ENCODE data around the gene THSD7B. TPM values are rescaled to one million over a fixed set of nuclear protein-coding genes. Genes with fewer than 3 reads are reported as not detected.

The THSD7B gene
- total and polyA plus RNA-seq, 2 of the 8 experiments (the other 6 are each of a cell fraction or from before 2014, with no cell fraction given), result 0.60 to 2.9 TPM

GRCh38 chr2:137154946-137155345, 389.6 kb downstream of the THSD7B start:
- no peaks in the 10 kb centered on the region for H3K9me3 ChIP-seq (ENCODE audit: insufficient read depth in 2 of 2, low read depth in 1 of 2, low read length in 1 of 2)
- DNase-seq (ENCODE audit: low read depth in 1 of 2, low spot score in 2 of 2) (no peak), FAIRE-seq (no peak)
- H4K20me1 ChIP-seq (replicated peaks in 1 of 2; ENCODE audit: control insufficient read depth in 1 of 2, insufficient read depth in 2 of 2, low read length in 2 of 2), result no peaks in the 10 kb centered on the region
- H3K4me2 ChIP-seq (ENCODE audit: insufficient read depth in 1 of 2, low read depth in 2 of 2, low read length in 2 of 2), result no peak overlapping the region
- H2BK120ac ChIP-seq (replicated peaks; ENCODE audit: low read depth, low read length), result no peak overlapping the region
- no peaks in the 10 kb centered on the region for H3K36me3 ChIP-seq (ENCODE audit: control insufficient read depth in 2 of 4, insufficient read depth in 4 of 4, low read length in 3 of 4)
- WGBS, 2 experiments (ENCODE audit: extremely low coverage in 1 of 2, insufficient coverage in 1 of 2, insufficient read length in 1 of 2, insufficient replicate concordance in 2 of 2, low coverage in 1 of 2, low lambda C conversion rate in 2 of 2, missing lambda C conversion rate in 1 of 2), result 96% methylated on average over 1 of the region's 1 CpG; no CpG with 5 or more reads in 1 of the 2 experiments
- no peak overlapping the region for H3K4me3 ChIP-seq (ENCODE audit: extremely low read depth in 1 of 4, insufficient read depth in 2 of 4, low read depth in 3 of 4, low read length in 4 of 4)
- H4K5ac ChIP-seq (ENCODE audit: insufficient read length, low read depth, low read length), result no peak overlapping the region
- H3K27me3 ChIP-seq (replicated peaks in 1 of 4; ENCODE audit: control insufficient read depth in 3 of 4, extremely low read depth in 1 of 4, insufficient read depth in 3 of 4, low read length in 3 of 4), result no peaks in the 10 kb centered on the region
- H2BK15ac ChIP-seq (ENCODE audit: low read length), result no peak overlapping the region
- H3K56ac ChIP-seq (replicated peaks; ENCODE audit: insufficient read length, low read depth, low read length), result no peak overlapping the region
- TF ChIP-seq KDM4A (IDR thresholded peaks at IDR 0.05; ENCODE audit: low read depth, low read length, severe bottlenecking) (no peak), FOSL1 (IDR thresholded peaks at IDR 0.05; ENCODE audit: insufficient read depth, low read depth, low read length) (no peak), SP1 (IDR thresholded peaks at IDR 0.05; ENCODE audit: low read depth, low read length) (no peak), POLR2AphosphoS5 (IDR thresholded peaks at IDR 0.05; ENCODE audit: low read depth, low read length) (no peak), BACH1 (IDR thresholded peaks at IDR 0.05; ENCODE audit: low read length) (no peak), TEAD4 (IDR thresholded peaks at IDR 0.05; ENCODE audit: low read depth, low read length) (no peak), SIRT6 (IDR thresholded peaks at IDR 0.05; ENCODE audit: low read length) (no peak), BCL11A (IDR thresholded peaks at IDR 0.05; ENCODE audit: low read depth in 2 of 2, low read length in 2 of 2) (no peak), ASH2L (IDR thresholded peaks at IDR 0.05; ENCODE audit: low read length) (no peak), PHF8 (conservative IDR thresholded peaks at IDR 0.05; ENCODE audit: low read depth, low read length) (no peak), EGR1 (IDR thresholded peaks at IDR 0.05; ENCODE audit: borderline replicate concordance, low read depth, low read length) (no peak), TAF1 (IDR thresholded peaks at IDR 0.05; ENCODE audit: low read depth, low read length) (no peak), SUZ12 (IDR thresholded peaks at IDR 0.05; ENCODE audit: low read length) (no peak), SP4 (IDR thresholded peaks at IDR 0.05; ENCODE audit: low read length) (no peak), CHD1 (IDR thresholded peaks at IDR 0.05; ENCODE audit: low read depth, low read length) (no peak), KDM1A (IDR thresholded peaks at IDR 0.05; ENCODE audit: borderline replicate concordance, low read length) (no peak)
- no peak overlapping the region for H3K4ac ChIP-seq (replicated peaks; ENCODE audit: insufficient read length, low read depth, low read length)
- no peaks in the 10 kb centered on the region for H3K79me1 ChIP-seq (ENCODE audit: low read depth, low read length)
- POLR2A ChIA-PET (ENCODE audit: partially characterized antibody), result no interaction called here
- H2BK12ac ChIP-seq (ENCODE audit: low read depth, low read length), result no peak overlapping the region
- no peak overlapping the region for H2BK20ac ChIP-seq (ENCODE audit: low read length)
- no peak overlapping the region for H2AK5ac ChIP-seq (ENCODE audit: low read depth, low read length)
- H3K4me1 ChIP-seq (replicated peaks in 1 of 4; ENCODE audit: control insufficient read depth in 3 of 4, insufficient read depth in 4 of 4, low read length in 3 of 4), result 0 out of 7 replicates have a peak, but pooled peaks cover 0 to 1% (median 0%) of the 10 kb centered on the region in 4 experiments
- H4K91ac ChIP-seq (replicated peaks; ENCODE audit: insufficient read length, low read length), result no peak overlapping the region
- no peak overlapping the region for H3K27ac ChIP-seq (ENCODE audit: low read depth, low read length)
- H4K8ac ChIP-seq (ENCODE audit: extremely low read depth, insufficient read depth, low read length), result no peak overlapping the region
- CTCF ChIA-PET (ENCODE audit: partially characterized antibody), result no interaction called here
- no peak overlapping the region for H3K23ac ChIP-seq (ENCODE audit: insufficient read length)
- H2AFZ ChIP-seq (ENCODE audit: low read length), result no peak overlapping the region
- no peaks in the 10 kb centered on the region for H3K79me2 ChIP-seq (ENCODE audit: control insufficient read depth in 1 of 2, insufficient read depth in 2 of 2, low read length in 2 of 2)
- no peak overlapping the region for H3K9ac ChIP-seq (replicated peaks in 1 of 4; ENCODE audit: extremely low read depth in 1 of 4, low read depth in 3 of 4, low read length in 3 of 4)
- no peak overlapping the region for H2BK5ac ChIP-seq (ENCODE audit: low read depth, low read length)
- H3K23me2 ChIP-seq (ENCODE audit: low read depth, low read length), result no peaks in the 10 kb centered on the region
- H3K14ac ChIP-seq (ENCODE audit: insufficient read length), result no peak overlapping the region
- H3K18ac ChIP-seq (ENCODE audit: extremely low read depth, low read length), result no peak overlapping the region
